Trophoblast cell (in vitro differentiated cells and primary cell): ENCODE results near the gene RIPOR2.

Experiments
- DNase-seq, 2 donors: peaks; one replicate each; pipeline ENCODE4 v3.0.0-alpha.2; 2016
- H2AFZ ChIP-seq: 2 replicates; pipeline ENCODE4 v1.6.1; 2013; ENCODE audit warnings: low read length, moderate library complexity, mild to moderate bottlenecking; ENCODE audit not compliant: insufficient read depth, poor library complexity
- H2AK5ac ChIP-seq: 2 replicates; pipeline ENCODE4 v1.6.1; 2013; ENCODE audit warnings: mild to moderate bottlenecking, low read length
- H2BK120ac ChIP-seq: 2 replicates; pipeline ENCODE4 v1.6.1; 2013; ENCODE audit warnings: low read length, mild to moderate bottlenecking, moderate library complexity; ENCODE audit not compliant: insufficient read depth, poor library complexity
- H2BK12ac ChIP-seq: 2 replicates; pipeline ENCODE4 v1.6.1; 2013; ENCODE audit warnings: mild to moderate bottlenecking, low read length, moderate library complexity
- H2BK5ac ChIP-seq: 2 replicates; pipeline ENCODE4 v1.6.1; 2013; ENCODE audit warnings: low read length, low read depth, moderate library complexity, mild to moderate bottlenecking; ENCODE audit not compliant: poor library complexity
- H3K14ac ChIP-seq: 2 replicates; pipeline ENCODE4 v1.6.1; 2013; ENCODE audit warnings: mild to moderate bottlenecking, low read length
- H3K18ac ChIP-seq: 2 replicates; pipeline ENCODE4 v1.6.1; 2013; ENCODE audit warnings: mild to moderate bottlenecking, low read length
- H3K23ac ChIP-seq: 2 replicates; pipeline ENCODE4 v1.6.1; 2013; ENCODE audit warnings: low read length
- H3K27ac ChIP-seq: 2 replicates; pipeline ENCODE4 v1.5.1; 2013; ENCODE audit warnings: low read depth, mild to moderate bottlenecking, inconsistent platforms, low read length, moderate library complexity
- H3K27me3 ChIP-seq: 2 replicates; pipeline ENCODE4 v1.6.1; 2013; ENCODE audit warnings: inconsistent platforms, mild to moderate bottlenecking, low read length, moderate library complexity; ENCODE audit not compliant: insufficient read depth
- H3K36me3 ChIP-seq, 2 experiments: 1 replicate in 1 of 2; 2 replicates in 1 of 2; pipeline ENCODE4 v1.6.1; 2013; ENCODE audit warnings: low read length in 2 of 2, mild to moderate bottlenecking in 2 of 2, moderate library complexity in 1 of 2; ENCODE audit not compliant: insufficient read depth in 2 of 2, control insufficient read depth in 1 of 2
- H3K4ac ChIP-seq: 2 replicates; pipeline ENCODE4 v1.6.1; 2013; ENCODE audit warnings: low read depth, mild to moderate bottlenecking, low read length, moderate library complexity
- H3K4me1 ChIP-seq, 2 experiments: 1 replicate in 1 of 2; 2 replicates in 1 of 2; pipeline ENCODE4 v1.6.1; 2013; ENCODE audit warnings: low read length in 2 of 2, mild to moderate bottlenecking in 2 of 2, moderate library complexity in 1 of 2; ENCODE audit not compliant: insufficient read depth in 2 of 2, control insufficient read depth in 1 of 2
- H3K4me2 ChIP-seq: 2 replicates; pipeline ENCODE4 v1.6.1; 2013; ENCODE audit warnings: inconsistent platforms, mild to moderate bottlenecking, low read length, moderate library complexity
- H3K4me3 ChIP-seq: 2 replicates; pipeline ENCODE4 v1.5.1; 2013; ENCODE audit warnings: mild to moderate bottlenecking, low read depth, low read length, inconsistent platforms
- H3K79me1 ChIP-seq: one replicate; pipeline ENCODE4 v1.6.1; 2013; ENCODE audit warnings: low read length
- H3K79me2 ChIP-seq: 2 replicates; pipeline ENCODE4 v1.6.1; 2013; ENCODE audit warnings: low read length, mild to moderate bottlenecking; ENCODE audit not compliant: control insufficient read depth, insufficient read depth, poor library complexity
- H3K9ac ChIP-seq: 2 replicates; pipeline ENCODE4 v1.6.1; 2013; ENCODE audit warnings: mild to moderate bottlenecking, low read length
- H3K9me3 ChIP-seq: 2 replicates; pipeline ENCODE4 v1.6.1; 2013; ENCODE audit warnings: low read depth, mild to moderate bottlenecking, control low read depth, inconsistent platforms, low read length; ENCODE audit not compliant: insufficient read depth
- H4K12ac ChIP-seq: 2 replicates; pipeline ENCODE4 v1.6.1; 2013; ENCODE audit warnings: low read depth, mild to moderate bottlenecking, low read length, moderate library complexity
- H4K8ac ChIP-seq: 2 replicates; pipeline ENCODE4 v1.6.1; 2013; ENCODE audit warnings: low read depth, mild to moderate bottlenecking, low read length, moderate library complexity
- H4K91ac ChIP-seq: one replicate; pipeline ENCODE4 v1.6.1; 2013; ENCODE audit warnings: low read depth, mild to moderate bottlenecking, low read length, moderate library complexity
- WGBS: extraction: QIAGEN DNeasy Blood & Tissue Kit; methylation state at CpG from one replicate; pipeline ENCODE4 v1.1.7; 2013; ENCODE audit warnings: missing lambda C conversion rate; ENCODE audit not compliant: insufficient read length, insufficient coverage; ENCODE audit errors: extremely low coverage; 5-methylcytosine and 5-hydroxymethylcytosine counted together

Gene RIPOR2

DNA sequence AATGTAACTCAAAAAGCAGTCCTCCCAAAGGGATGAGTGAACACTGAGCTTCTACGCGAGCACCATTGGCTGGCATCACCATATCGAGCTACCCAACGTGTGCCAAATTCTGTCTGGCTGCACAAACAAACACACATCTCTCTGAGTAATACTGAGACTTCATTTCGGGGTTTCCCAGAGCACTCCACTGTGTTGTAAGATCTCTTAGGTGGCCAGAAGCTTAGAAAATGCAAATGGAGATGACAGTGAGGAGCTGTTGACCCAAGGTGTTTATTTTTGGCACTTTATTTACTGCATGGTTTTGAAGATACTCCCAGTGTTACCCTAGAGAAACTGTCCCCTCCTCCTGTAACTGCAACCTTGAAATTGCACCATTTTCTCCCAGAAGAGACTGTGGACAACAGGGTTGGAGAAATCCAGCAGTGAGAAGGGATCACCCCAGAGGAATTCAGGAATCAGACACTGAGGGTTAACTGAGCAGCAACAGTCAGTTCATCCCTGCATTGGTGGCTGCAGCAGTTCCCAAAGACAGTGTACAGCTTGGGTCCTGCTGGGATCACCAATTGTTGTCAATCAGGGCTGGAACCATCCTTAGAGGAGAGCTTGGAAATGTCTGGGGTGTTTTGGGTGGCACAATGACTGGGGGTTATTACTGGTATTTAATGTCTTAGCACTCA lies 1.0 kb upstream of the RIPOR2 start:
- H3K23ac ChIP-seq = no peak overlapping the region
- no peaks in the 10 kb centered on the region for H3K27me3 ChIP-seq
- no peak overlapping the region for H4K12ac ChIP-seq
- H3K9me3 ChIP-seq = no peaks in the 10 kb centered on the region
- H3K79me1 ChIP-seq = peaks cover 8% of the 10 kb centered on the region
- H3K36me3 ChIP-seq = no peaks in the 10 kb centered on the region
- H3K18ac ChIP-seq = no peak overlapping the region
- H2AK5ac ChIP-seq = no peak overlapping the region
- H3K4me3 ChIP-seq = no peak overlapping the region
- no peak overlapping the region for H3K9ac ChIP-seq
- no peak overlapping the region for H4K8ac ChIP-seq
- H2BK5ac ChIP-seq = no peak overlapping the region
- peaks cover 4 to 9% of the 10 kb centered on the region in 2 experiments for H3K4me1 ChIP-seq
- no peak overlapping the region for H4K91ac ChIP-seq
- no peak overlapping the region for H2BK120ac ChIP-seq
- H3K79me2 ChIP-seq = no peaks in the 10 kb centered on the region
- no peak overlapping the region for H2AFZ ChIP-seq
- no peak overlapping the region for H3K4me2 ChIP-seq
- WGBS = no CpG with 5 or more reads among the region's 5 CpGs
- H3K27ac ChIP-seq = no peak overlapping the region
- no peak overlapping the region for H2BK12ac ChIP-seq
- H3K4ac ChIP-seq = no peak overlapping the region
- H3K14ac ChIP-seq = no peak overlapping the region
- no peak for DNase-seq

DNA sequence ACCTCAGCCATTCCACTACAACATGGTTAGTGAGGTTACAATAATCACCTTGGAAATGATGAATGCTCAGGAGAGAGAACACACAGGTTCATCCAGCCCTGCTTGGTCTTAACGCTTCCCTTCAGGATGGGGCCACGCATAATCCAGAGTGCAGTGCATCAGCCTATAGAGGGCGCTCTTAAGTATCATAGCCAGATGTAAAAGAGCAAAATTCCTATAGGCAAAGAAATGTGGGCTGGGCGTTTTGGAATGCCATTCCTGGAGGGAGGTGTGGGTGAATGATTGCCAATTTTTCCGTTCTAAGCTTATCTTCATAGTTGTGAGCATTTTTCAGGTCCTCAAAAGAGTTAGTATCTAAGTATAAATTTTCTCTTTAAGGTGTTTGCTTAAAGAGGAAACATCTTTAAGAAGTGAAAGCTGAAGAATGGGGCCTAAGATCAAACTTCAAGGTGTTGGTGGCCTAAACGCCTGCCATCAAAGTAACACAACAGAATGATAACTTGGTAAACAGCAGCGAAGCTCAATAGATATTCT lies 1.8 kb downstream of the RIPOR2 start:
- no peak overlapping the region for H3K18ac ChIP-seq
- H3K79me2 ChIP-seq = peaks cover 2% of the 10 kb centered on the region

GRCh38 chr6:24933266-24933665 lies 2.5 kb downstream of the RIPOR2 start:
- H2AFZ ChIP-seq = no peak overlapping the region
- peaks cover 6 to 14% of the 10 kb centered on the region in 2 experiments for H3K4me1 ChIP-seq
- H4K12ac ChIP-seq = no peak overlapping the region
- H3K27ac ChIP-seq = peak overlapping the region; percentile 77
- H3K23ac ChIP-seq = no peak overlapping the region
- no peak overlapping the region for H3K18ac ChIP-seq
- H3K79me1 ChIP-seq = peaks cover 18% of the 10 kb centered on the region
- peak overlapping the region; percentile 46 for H3K14ac ChIP-seq
- H3K9me3 ChIP-seq = no peaks in the 10 kb centered on the region
- peak overlapping the region; percentile 67 for H2BK12ac ChIP-seq
- peak overlapping the region; percentile 19 for H4K91ac ChIP-seq
- no peak overlapping the region for H3K4me2 ChIP-seq
- no peak overlapping the region for H4K8ac ChIP-seq
- WGBS = no CpG with 5 or more reads among the region's 3 CpGs
- peak overlapping the region; percentile 31 for H2BK5ac ChIP-seq
- peaks cover 2% of the 10 kb centered on the region for H3K79me2 ChIP-seq
- no peaks in the 10 kb centered on the region for H3K36me3 ChIP-seq
- H3K4me3 ChIP-seq = no peak overlapping the region
- H3K4ac ChIP-seq = peak overlapping the region; percentile 40
- H2BK120ac ChIP-seq = peak overlapping the region; percentile 74
- DNase-seq = peak in 1 of 2 donors; percentile 21
- no peaks in the 10 kb centered on the region for H3K27me3 ChIP-seq
- peak overlapping the region; percentile 9 for H2AK5ac ChIP-seq
- no peak overlapping the region for H3K9ac ChIP-seq

More for the DNA sequence above, 1.8 kb downstream of the RIPOR2 start:
- peaks cover 6 to 14% of the 10 kb centered on the region in 2 experiments for H3K4me1 ChIP-seq
- no peak overlapping the region for H3K4me3 ChIP-seq
- H2AFZ ChIP-seq = no peak overlapping the region
- H3K79me1 ChIP-seq = peaks cover 18% of the 10 kb centered on the region
- peak overlapping the region; percentile 66 for H4K91ac ChIP-seq
- no peak overlapping the region for H4K8ac ChIP-seq
- no peak overlapping the region for H2AK5ac ChIP-seq
- H3K4ac ChIP-seq = no peak overlapping the region
- peak overlapping the region; percentile 12 for H3K14ac ChIP-seq
- WGBS = no CpG with 5 or more reads among the region's 7 CpGs
- peak; percentile 52 to 92 for DNase-seq
- no peak overlapping the region for H2BK5ac ChIP-seq
- H3K27ac ChIP-seq = peak overlapping the region; percentile 77
- no peaks in the 10 kb centered on the region for H3K9me3 ChIP-seq
- H2BK120ac ChIP-seq = peak overlapping the region; percentile 2
- H3K4me2 ChIP-seq = no peak overlapping the region
- H3K27me3 ChIP-seq = no peaks in the 10 kb centered on the region
- no peaks in the 10 kb centered on the region for H3K36me3 ChIP-seq
- H4K12ac ChIP-seq = no peak overlapping the region
- no peak overlapping the region for H3K9ac ChIP-seq
- H2BK12ac ChIP-seq = peak overlapping the region; percentile 84
- H3K23ac ChIP-seq = no peak overlapping the region

GRCh38 chr6:24932832-24933231 lies 2.9 kb downstream of the RIPOR2 start:
- peak; percentile 12 to 67 for DNase-seq
- H3K36me3 ChIP-seq = no peaks in the 10 kb centered on the region
- no peak overlapping the region for H3K14ac ChIP-seq
- peaks cover 18% of the 10 kb centered on the region for H3K79me1 ChIP-seq
- H3K23ac ChIP-seq = no peak overlapping the region
- H3K9ac ChIP-seq = no peak overlapping the region
- no peak overlapping the region for H3K4me3 ChIP-seq
- H2BK12ac ChIP-seq = no peak overlapping the region
- no peak overlapping the region for H2BK120ac ChIP-seq
- H4K8ac ChIP-seq = no peak overlapping the region
- H2AFZ ChIP-seq = no peak overlapping the region
- H4K12ac ChIP-seq = no peak overlapping the region
- no CpG with 5 or more reads among the region's 3 CpGs for WGBS
- no peak overlapping the region for H3K4me2 ChIP-seq
- H2AK5ac ChIP-seq = no peak overlapping the region
- H3K4ac ChIP-seq = no peak overlapping the region
- H3K4me1 ChIP-seq = peaks cover 6 to 14% of the 10 kb centered on the region in 2 experiments
- H3K27me3 ChIP-seq = no peaks in the 10 kb centered on the region
- H3K27ac ChIP-seq = peak overlapping the region; percentile 77
- peak overlapping the region; percentile 57 for H2BK5ac ChIP-seq
- peaks cover 2% of the 10 kb centered on the region for H3K79me2 ChIP-seq
- H3K9me3 ChIP-seq = no peaks in the 10 kb centered on the region
- no peak overlapping the region for H4K91ac ChIP-seq
- no peak overlapping the region for H3K18ac ChIP-seq
